Naive B cell (primary cell): Measurements from ENCODE around the gene POLA2. TPM values are rescaled to one million over a fixed set of nuclear protein-coding genes. Genes with fewer than 3 reads are reported as not detected.
"Not testable (repeated sequence)": the region's sequence is repeated elsewhere in the genome, so short reads cannot be mapped to it uniquely, and the experiment has no call there.

ENCODE experiments used
- ATAC-seq, 2 donors: fragments of 150-1000 bp; cut with Tn5 transposase; 2 replicates each; pipeline ENCODE4 v1.10.0; 2021; ENCODE audit warnings: low read depth in 2 of 2, mild to moderate bottlenecking in 2 of 2, moderate library complexity in 2 of 2
- DNase-seq: peaks from one replicate; pipeline ENCODE4 v3.0.0; 2022
- H3K27ac Mint-ChIP-seq, 6 donors: one replicate each; pipeline ENCODE4 v1.8.0; 2020 to 2022; ENCODE audit warnings: mild to moderate bottlenecking in 6 of 6, mixed read lengths in 6 of 6, moderate library complexity in 5 of 6, inconsistent platforms in 2 of 6
- H3K27me3 Mint-ChIP-seq, 3 donors: one replicate each; pipeline ENCODE4 v1.8.0; 2021 to 2022; ENCODE audit warnings: mixed read lengths in 3 of 3, mild to moderate bottlenecking in 1 of 3
- H3K36me3 Mint-ChIP-seq, 2 donors: one replicate each; pipeline ENCODE4 v1.8.0; 2020 to 2022; ENCODE audit warnings: mixed read lengths in 2 of 2, inconsistent platforms in 1 of 2, mild to moderate bottlenecking in 1 of 2
- H3K4me1 Mint-ChIP-seq, 3 donors: one replicate each; pipeline ENCODE4 v1.8.0; 2020 to 2022; ENCODE audit warnings: mixed read lengths in 3 of 3, inconsistent platforms in 1 of 3, mild to moderate bottlenecking in 1 of 3, moderate library complexity in 1 of 3
- H3K4me3 Mint-ChIP-seq, 8 donors: one replicate each; pipeline ENCODE4 v1.8.0; 2020 to 2022; ENCODE audit warnings: mild to moderate bottlenecking in 8 of 8, mixed read lengths in 8 of 8, moderate library complexity in 8 of 8, inconsistent platforms in 2 of 8
- H3K9me3 Mint-ChIP-seq, 7 donors: one replicate each; pipeline ENCODE4 v1.8.0; 2020 to 2022; ENCODE audit warnings: mixed read lengths in 7 of 7, mild to moderate bottlenecking in 5 of 7, inconsistent platforms in 2 of 7, moderate library complexity in 1 of 7
- polyA plus RNA-seq, 6 donors: library from polyadenylated mRNA; unstranded; fragments of 300-500 nt; fragmentation: Illumina TruSeq; gene quantifications; one replicate each; pipeline ENCODE4 v1.2.3, GENCODE V29; 2021; ENCODE audit warnings: low read depth in 6 of 6

The POLA2 gene
- polyA plus RNA-seq, 6 donors from 2014 or later, result 11.9 to 20.4 (median 16.2) TPM

DNA sequence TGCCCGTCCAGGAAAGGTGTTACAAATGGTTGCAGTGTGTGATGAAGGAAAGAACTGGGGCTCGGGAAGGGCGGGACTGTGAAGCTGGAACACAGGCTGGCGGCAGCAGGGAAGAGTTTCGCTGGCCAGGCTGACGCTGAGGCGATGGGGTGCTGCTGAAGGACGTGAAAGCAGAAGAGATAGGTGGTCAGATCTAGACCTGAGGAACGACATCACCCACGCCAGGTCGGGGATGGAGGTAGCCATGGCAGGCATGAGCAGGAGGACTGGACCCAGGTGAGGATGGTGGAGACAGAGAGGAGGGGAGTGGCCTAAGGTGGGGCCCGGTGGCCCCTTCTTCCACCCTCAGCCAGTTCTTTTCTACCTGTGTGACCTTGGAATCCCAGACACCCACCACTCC lies 62.1 kb downstream of the POLA2 start:
- H3K27me3 Mint-ChIP-seq, result peaks cover 0 to 12% (median 3%) of the 10 kb centered on the region in 3 donors
- peak overlapping the region in 1 of 6 donors; percentile 70 for H3K27ac Mint-ChIP-seq
- no peak for ATAC-seq
- H3K9me3 Mint-ChIP-seq, result no peaks in the 10 kb centered on the region
- DNase-seq, result no peak
- H3K4me1 Mint-ChIP-seq, result peaks cover 0 to 8% (median 4%) of the 10 kb centered on the region in 3 donors
- H3K36me3 Mint-ChIP-seq, result no peaks in the 10 kb centered on the region
- no peak overlapping the region for H3K4me3 Mint-ChIP-seq

DNA sequence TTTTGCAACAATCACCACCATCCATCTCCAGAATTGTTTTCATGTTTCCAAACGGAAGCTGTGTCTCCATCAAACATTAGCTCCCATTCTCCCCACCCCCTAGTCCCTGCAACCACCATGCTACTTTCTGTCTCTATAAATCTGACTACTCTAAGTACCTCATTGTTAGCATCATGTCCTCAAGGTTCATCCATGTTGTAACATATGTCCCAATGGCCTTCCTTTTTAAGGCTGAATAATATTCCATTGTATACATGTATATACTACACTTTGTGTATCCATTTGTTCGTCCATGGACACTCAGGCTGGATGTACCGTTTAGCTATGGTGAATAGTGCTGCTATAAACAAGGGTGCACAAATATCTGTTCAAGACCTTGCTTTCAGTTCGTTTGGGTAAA lies 63.7 kb downstream of the POLA2 start:
- H3K36me3 Mint-ChIP-seq, result no peaks in the 10 kb centered on the region
- peak overlapping the region in 1 of 8 donors; percentile 2 for H3K4me3 Mint-ChIP-seq
- H3K27ac Mint-ChIP-seq, result peak overlapping the region in 1 of 6 donors; percentile 14

DNA sequence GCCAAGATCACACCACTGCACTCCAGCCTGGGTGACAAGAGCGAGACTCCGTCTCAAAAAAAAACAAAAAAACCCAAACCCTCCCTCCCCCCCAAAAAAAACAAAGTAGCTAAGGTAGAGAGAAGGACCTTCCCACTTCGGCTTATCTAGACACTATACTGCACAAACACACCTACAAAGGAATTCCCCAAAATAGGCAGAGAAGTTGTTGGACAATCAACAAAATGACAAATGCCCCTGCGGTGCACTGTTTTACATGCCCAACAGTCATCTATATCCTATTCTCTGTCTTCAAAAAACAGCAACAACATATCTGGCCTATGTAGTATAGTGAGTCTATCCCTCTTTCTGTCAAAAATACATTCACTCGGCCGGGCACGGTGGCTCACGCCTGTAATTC lies 65.3 kb downstream of the POLA2 start:
- Mint-ChIP-seq H3K4me3 (peak overlapping the region in 1 of 8 donors; percentile 52), H3K27me3 (peaks cover 0 to 6% (median 3%) of the 10 kb centered on the region in 3 donors), H3K27ac (no peak overlapping the region), H3K9me3 (no peaks in the 10 kb centered on the region), H3K36me3 (no peaks in the 10 kb centered on the region), H3K4me1 (peaks cover 10 to 25% (median 13%) of the 10 kb centered on the region in 3 donors)
- DNase-seq, result no peak
- no peak for ATAC-seq

More for the DNA sequence above, 63.7 kb downstream of the POLA2 start:
- peaks cover 10 to 24% (median 12%) of the 10 kb centered on the region in 3 donors for H3K4me1 Mint-ChIP-seq
- DNase-seq (no peak), ATAC-seq (no peak)
- H3K9me3 Mint-ChIP-seq, result no peaks in the 10 kb centered on the region
- H3K27me3 Mint-ChIP-seq, result peaks cover 0 to 12% (median 3%) of the 10 kb centered on the region in 3 donors

DNA sequence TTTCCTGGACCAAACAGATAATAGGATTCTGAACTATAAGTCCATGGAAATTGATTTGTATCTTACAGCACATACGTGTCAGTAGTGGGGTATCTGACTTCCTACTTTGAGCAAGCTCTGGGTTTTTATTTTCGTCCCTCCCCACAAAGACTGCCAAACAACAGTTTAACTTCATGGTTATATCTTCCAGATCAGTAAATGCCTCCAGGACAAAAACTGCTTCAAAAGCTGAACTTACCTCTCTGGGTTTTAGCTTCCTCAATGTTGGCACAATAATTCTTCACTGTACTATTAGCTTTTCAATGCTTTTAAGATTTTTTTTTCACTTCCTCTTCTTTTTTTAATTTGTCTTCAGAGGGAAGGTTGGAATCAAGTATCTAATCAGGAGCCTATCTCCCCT lies 67.7 kb downstream of the POLA2 start:
- Mint-ChIP-seq H3K36me3 (no peaks in the 10 kb centered on the region), H3K4me3 (peak overlapping the region; percentile 66 to 91 (median 80)), H3K27ac (peak overlapping the region; percentile 76 to 96 (median 88)), H3K9me3 (no peaks in the 10 kb centered on the region), H3K4me1 (peaks cover 17 to 33% (median 21%) of the 10 kb centered on the region in 3 donors), H3K27me3 (no peaks in the 10 kb centered on the region)
- ATAC-seq (peak; percentile 42), DNase-seq (no peak)

DNA sequence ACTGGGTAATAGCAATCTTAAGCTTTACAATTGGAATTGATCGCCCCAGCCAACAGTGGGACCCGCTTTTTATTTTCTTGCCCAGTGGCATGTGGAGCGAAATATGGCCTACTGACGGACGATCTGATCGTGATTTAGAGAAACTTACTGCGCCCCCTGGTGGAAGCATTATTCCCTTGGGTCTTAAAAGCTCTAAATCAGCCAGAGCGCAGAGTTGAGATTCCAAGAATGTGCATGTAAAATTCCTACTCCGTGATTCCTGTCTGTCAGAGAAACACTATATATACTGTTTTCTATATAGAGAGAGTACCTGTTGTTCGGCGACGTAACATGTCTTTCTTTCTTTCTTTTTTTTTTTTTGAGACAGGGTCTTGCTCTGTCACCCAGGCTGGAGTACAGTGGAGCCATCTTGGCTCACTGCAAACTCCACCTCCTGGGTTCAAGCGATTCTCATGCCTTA lies 68.2 kb downstream of the POLA2 start:
- ATAC-seq (peak; percentile 56 to 57), DNase-seq (peak; percentile 86)
- Mint-ChIP-seq H3K36me3 (no peaks in the 10 kb centered on the region), H3K27me3 (no peaks in the 10 kb centered on the region), H3K4me1 (peaks cover 22 to 38% (median 26%) of the 10 kb centered on the region in 3 donors), H3K4me3 (peak overlapping the region; percentile 66 to 91 (median 80)), H3K27ac (peak overlapping the region; percentile 76 to 96 (median 88)), H3K9me3 (no peaks in the 10 kb centered on the region)

DNA sequence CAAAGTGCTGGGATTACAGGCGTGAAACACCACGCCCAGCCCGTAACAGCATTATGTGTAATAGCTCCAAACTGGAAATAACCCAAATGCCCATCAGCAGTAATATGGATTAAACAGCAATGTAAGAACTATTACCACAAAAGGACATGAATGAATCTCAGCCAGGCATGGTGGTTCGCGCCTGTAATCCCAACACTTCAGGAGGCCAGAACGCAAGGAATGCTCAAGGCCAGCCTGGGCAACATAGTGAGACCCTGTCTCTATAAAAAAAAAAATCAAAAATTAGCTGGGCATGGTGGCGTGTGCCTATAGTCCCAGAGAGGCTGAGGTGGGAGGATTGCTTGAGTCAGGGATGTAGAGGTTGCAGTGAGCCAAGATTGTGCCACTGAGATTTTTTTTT lies 68.8 kb downstream of the POLA2 start:
- no peak overlapping the region for H3K27ac Mint-ChIP-seq
- H3K4me3 Mint-ChIP-seq, result peak overlapping the region in 3 of 8 donors; percentile 66 to 82 (median 78)
- H3K27me3 Mint-ChIP-seq, result no peaks in the 10 kb centered on the region
- ATAC-seq (no peak), DNase-seq (no peak)
- H3K9me3 Mint-ChIP-seq, result no peaks in the 10 kb centered on the region
- H3K4me1 Mint-ChIP-seq, result peaks cover 27 to 44% (median 32%) of the 10 kb centered on the region in 3 donors
- no peaks in the 10 kb centered on the region for H3K36me3 Mint-ChIP-seq

DNA sequence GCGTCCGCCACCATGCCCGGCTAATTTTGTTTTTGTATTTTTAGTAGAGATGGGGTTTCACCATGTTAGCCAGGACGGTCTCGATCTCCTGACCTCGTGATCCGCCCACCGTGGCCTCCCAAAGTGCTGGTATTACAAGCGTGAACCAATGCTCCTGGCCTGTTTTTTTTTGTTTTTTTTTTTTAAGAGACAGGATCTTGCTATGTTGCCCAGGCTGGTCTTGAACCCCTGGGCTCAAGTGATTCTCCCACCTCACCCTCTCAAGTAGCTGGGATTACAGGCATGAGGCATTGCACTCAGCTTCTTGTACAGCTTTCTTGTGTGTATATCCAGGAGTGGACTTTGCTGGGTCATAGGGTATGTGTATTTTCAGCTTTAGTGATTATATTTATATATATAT lies 70.8 kb downstream of the POLA2 start:
- not testable (repeated sequence) for H3K27me3 Mint-ChIP-seq

DNA sequence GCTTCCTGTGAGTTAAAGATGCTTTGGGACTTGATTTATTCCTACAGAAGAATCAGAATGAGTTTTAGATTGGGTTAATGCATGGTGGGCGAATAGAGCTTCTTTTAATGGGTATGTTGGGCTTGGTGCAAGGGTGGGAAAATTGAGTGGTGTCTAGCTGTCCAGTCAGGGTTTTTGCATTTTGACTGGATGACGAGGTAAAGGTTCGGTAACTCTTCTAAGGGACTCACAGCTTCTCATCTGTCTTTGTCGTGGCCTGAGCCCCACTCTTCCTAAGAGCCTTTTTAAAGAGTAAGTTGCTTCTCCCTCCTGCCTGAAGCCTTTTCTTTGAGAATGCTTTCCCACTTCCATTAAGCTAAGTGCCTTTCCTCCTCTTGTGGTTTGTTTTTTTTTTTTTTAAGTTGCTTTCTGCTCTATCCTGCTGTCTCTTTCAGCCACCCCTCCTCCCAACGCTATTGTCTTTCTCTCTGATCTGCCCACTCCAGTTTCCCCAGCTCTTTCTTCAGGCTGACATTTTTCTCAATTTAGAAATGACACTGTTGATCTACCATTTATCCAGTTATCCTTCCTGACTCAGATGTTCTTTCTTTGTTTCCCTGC lies 73.0 kb downstream of the POLA2 start:
- Mint-ChIP-seq H3K27ac (peak overlapping the region; percentile 72 to 97 (median 92)), H3K4me3 (peak overlapping the region; percentile 89 to 99 (median 96)), H3K36me3 (peaks cover 0 to 7% of the 10 kb centered on the region in 2 donors), H3K9me3 (no peaks in the 10 kb centered on the region), H3K4me1 (peaks cover 29 to 52% (median 45%) of the 10 kb centered on the region in 3 donors), H3K27me3 (no peaks in the 10 kb centered on the region)
- DNase-seq (no peak), ATAC-seq (no peak)

More for the DNA sequence above, 70.8 kb downstream of the POLA2 start:
- H3K9me3 Mint-ChIP-seq, H3K27ac Mint-ChIP-seq, H3K36me3 Mint-ChIP-seq, DNase-seq, ATAC-seq: not testable (repeated sequence)
- Mint-ChIP-seq H3K4me3 (peak overlapping the region in 4 of 8 donors; percentile 3 to 47 (median 28)), H3K4me1 (peaks cover 28 to 52% (median 36%) of the 10 kb centered on the region in 3 donors)

DNA sequence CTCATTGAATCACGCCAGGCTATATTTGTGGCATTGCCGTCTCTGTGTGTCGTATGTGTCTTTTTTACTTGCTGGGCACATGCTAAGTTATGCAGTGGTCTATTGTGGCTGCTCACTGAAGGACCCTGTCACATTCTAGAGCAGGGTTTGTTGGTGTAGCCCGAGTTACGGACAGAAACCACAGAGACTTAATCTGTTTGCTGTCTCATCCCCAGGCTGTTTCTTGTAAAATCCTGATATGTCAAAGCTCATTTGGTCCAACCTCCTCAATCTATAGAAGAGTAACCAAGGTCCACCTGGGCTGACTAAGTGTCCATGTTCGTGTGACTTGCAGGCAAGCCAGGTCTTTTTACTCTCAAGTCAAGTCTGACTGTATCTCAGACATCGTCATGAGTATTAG lies 76.9 kb downstream of the POLA2 start:
- H3K27ac Mint-ChIP-seq, result peak overlapping the region in 2 of 6 donors; percentile 3 to 64

DNA sequence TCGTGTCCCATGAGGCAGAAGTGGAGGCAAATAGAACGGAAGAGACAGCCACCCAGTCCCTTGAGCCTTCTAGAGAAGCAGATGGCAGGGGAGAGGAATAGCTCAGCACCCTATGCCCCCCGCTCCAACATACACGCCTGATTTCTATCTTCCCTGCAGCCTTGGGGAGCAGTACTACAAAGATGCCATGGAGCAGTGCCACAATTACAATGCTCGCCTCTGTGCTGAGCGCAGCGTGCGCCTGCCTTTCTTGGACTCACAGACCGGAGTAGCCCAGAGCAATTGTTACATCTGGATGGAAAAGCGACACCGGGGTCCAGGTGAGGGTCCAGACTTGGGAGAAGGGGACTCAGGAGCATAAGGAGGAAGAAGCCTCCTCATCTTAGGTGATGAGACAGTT lies 78.5 kb downstream of the POLA2 start:
- ATAC-seq, result no peak
- H3K27ac Mint-ChIP-seq, result peak overlapping the region in 1 of 6 donors; percentile 1

More for the DNA sequence above, 76.9 kb downstream of the POLA2 start:
- H3K27me3 Mint-ChIP-seq, result no peaks in the 10 kb centered on the region
- DNase-seq (no peak), ATAC-seq (no peak)
- peaks cover 32 to 48% (median 40%) of the 10 kb centered on the region in 3 donors for H3K4me1 Mint-ChIP-seq
- no peaks in the 10 kb centered on the region for H3K9me3 Mint-ChIP-seq
- H3K36me3 Mint-ChIP-seq, result peaks cover 7 to 12% of the 10 kb centered on the region in 2 donors
- peak overlapping the region in 1 of 8 donors; percentile 68 for H3K4me3 Mint-ChIP-seq

DNA sequence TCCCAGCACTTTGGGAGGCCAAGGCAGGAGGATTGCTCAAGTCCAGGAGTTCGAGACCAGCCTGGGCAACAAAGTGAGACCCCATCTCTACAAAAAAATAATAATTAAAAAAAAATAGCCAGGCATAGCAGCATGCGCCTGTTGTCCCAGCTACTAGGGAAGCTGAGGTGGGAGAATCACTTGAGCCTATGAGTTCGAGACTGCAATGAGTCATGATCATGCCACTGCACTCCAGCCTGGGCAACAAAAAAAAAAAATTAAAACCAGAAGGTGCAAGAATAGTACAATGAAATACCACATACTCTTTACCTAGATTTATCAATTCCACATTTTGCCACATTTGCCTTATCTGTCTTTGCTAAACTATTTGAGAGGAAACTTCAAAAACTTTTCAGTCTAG lies 80.1 kb downstream of the POLA2 start:
- Mint-ChIP-seq H3K27ac (no peak overlapping the region), H3K27me3 (no peaks in the 10 kb centered on the region), H3K9me3 (peaks cover 0 to 2% (median 0%) of the 10 kb centered on the region in 7 donors), H3K4me1 (peaks cover 23 to 33% (median 25%) of the 10 kb centered on the region in 3 donors), H3K36me3 (peaks cover 18 to 30% of the 10 kb centered on the region in 2 donors), H3K4me3 (no peak overlapping the region)
- no peak for DNase-seq
- no peak for ATAC-seq

More for the DNA sequence above, 78.5 kb downstream of the POLA2 start:
- H3K36me3 Mint-ChIP-seq, result peaks cover 12 to 18% of the 10 kb centered on the region in 2 donors
- H3K9me3 Mint-ChIP-seq, result no peaks in the 10 kb centered on the region
- H3K4me1 Mint-ChIP-seq, result peaks cover 21 to 36% (median 33%) of the 10 kb centered on the region in 3 donors
- no peak for DNase-seq
- H3K4me3 Mint-ChIP-seq, result peak overlapping the region in 1 of 8 donors; percentile 21
- H3K27me3 Mint-ChIP-seq, result no peaks in the 10 kb centered on the region
